K562 (cell line): ENCODE results near the gene TMEM45B. TPM values are rescaled to one million over a fixed set of nuclear protein-coding genes. Genes with fewer than 3 reads are reported as not detected.

ENCODE experiments used
- CBFA2T2 ChIP-seq: fragments of 450-650 bp; conservative IDR thresholded peaks from 2 replicates; pipeline ENCODE4 v1.6.1; 2017; ENCODE audit warnings: mild to moderate bottlenecking
- CBFA2T3 ChIP-seq: fragments of 450-650 bp; IDR thresholded peaks from 2 replicates; pipeline ENCODE4 v1.6.1; 2017
- CREBBP ChIP-seq: IDR thresholded peaks from one replicate; pipeline ENCODE4 v1.6.1; 2012; ENCODE audit warnings: low read depth, mild to moderate bottlenecking, control low read depth, inconsistent platforms, low read length
- CTCF ChIP-seq, 3 experiments: IDR thresholded peaks in 2 of 3; conservative IDR thresholded peaks in 1 of 3; 2 replicates each; pipeline ENCODE4 v1.5.1; 2011 to 2012; ENCODE audit warnings: low read length in 3 of 3, mild to moderate bottlenecking in 3 of 3, control low read depth in 2 of 3, improper control_type of control experiment in 1 of 3, inconsistent platforms in 1 of 3, low read depth in 1 of 3, mixed read lengths in 1 of 3, moderate library complexity in 1 of 3; ENCODE audit not compliant: insufficient read depth in 2 of 3
- DMBX1 ChIP-seq: fragments of 250-450 bp; sonication (Bioruptor Pico); IDR thresholded peaks from 2 replicates; pipeline ENCODE4 v1.8.0; 2022; ENCODE audit warnings: inconsistent platforms, mild to moderate bottlenecking, moderate library complexity, borderline replicate concordance
- GATAD2A ChIP-seq: fragments of 450-650 bp; IDR thresholded peaks from 2 replicates; pipeline ENCODE4 v1.6.1; 2017
- JUND ChIP-seq, 2 experiments: IDR thresholded peaks; 2 replicates in 1 of 2; 3 replicates in 1 of 2; pipeline ENCODE4 v1.6.1; 2011; ENCODE audit warnings: borderline replicate concordance in 2 of 2, low read depth in 2 of 2, low read length in 2 of 2, improper control_type of control experiment in 1 of 2, missing biosample characterization in 1 of 2, missing genetic modification characterization in 1 of 2, missing genetic modification reagents in 1 of 2
- LEF1 ChIP-seq: fragments of 450-650 bp; IDR thresholded peaks from 2 replicates; pipeline ENCODE4 v1.6.1; 2016; ENCODE audit warnings: mild to moderate bottlenecking
- TEAD4 ChIP-seq, 2 experiments: sonication (generic) in 1 of 2; formaldehyde crosslinking in 1 of 2; IDR thresholded peaks; 2 replicates each; pipeline versions ENCODE4 v1.6.1 to v1.8.0; 2012 to 2022; ENCODE audit warnings: borderline replicate concordance in 1 of 2, inconsistent platforms in 1 of 2, low read length in 1 of 2, mild to moderate bottlenecking in 1 of 2, missing genetic modification reagents in 1 of 2
- polyA plus RNA-seq, 8 experiments: library from polyadenylated mRNA; depleted of rRNA in 4 of 8; stranded (reverse) in 5 of 8; unstranded in 3 of 8; fragments of >200 nt; fragmentation: Nextera tagmentation in 2 of 8; fragmentation: Illumina TruSeq in 1 of 8; extraction: Ambion mirVana in 2 of 8; extraction: Trizol in 1 of 8; gene quantifications; 2 replicates each; pipeline versions ENCODE4 v1.2.1 to v1.2.3, GENCODE V29; 2011 to 2014; ENCODE audit warnings: inconsistent platforms in 1 of 8, missing spikeins in 1 of 8
- total RNA-seq, 7 experiments: library from RNA; depleted of rRNA in 6 of 7; stranded (reverse); fragments of >200 nt in 6 of 7; fragmentation: Illumina TruSeq in 2 of 7; extraction: Trizol in 2 of 7; gene quantifications; 2 replicates each; pipeline versions ENCODE4 v1.2.1 to v1.2.3, GENCODE V29; 2011 to 2021; ENCODE audit warnings: low replicate concordance in 1 of 7
- TF ChIP-seq, protein P1 (sequence below): fragments of 250-450 bp; sonication (Bioruptor Pico); IDR thresholded peaks from 2 replicates; pipeline ENCODE4 v1.4.0; 2020; ENCODE audit warnings: mild to moderate bottlenecking, moderate library complexity
- TF ChIP-seq, protein P2 (sequence below), 2 experiments: fragments of 450-650 bp in 1 of 2; sonication (generic) in 1 of 2; formaldehyde crosslinking in 1 of 2; IDR thresholded peaks; 2 replicates each; pipeline versions ENCODE4 v1.7.1 to v1.9.0; 2016 to 2022; ENCODE audit warnings: inconsistent platforms in 1 of 2, mild to moderate bottlenecking in 1 of 2, missing genetic modification reagents in 1 of 2

The TMEM45B gene
- total and polyA plus RNA-seq, 9 of the 15 experiments (the other 6 are each of a cell fraction or from before 2014, with no cell fraction given), result 0.07 TPM; not detected in 8

DNA sequence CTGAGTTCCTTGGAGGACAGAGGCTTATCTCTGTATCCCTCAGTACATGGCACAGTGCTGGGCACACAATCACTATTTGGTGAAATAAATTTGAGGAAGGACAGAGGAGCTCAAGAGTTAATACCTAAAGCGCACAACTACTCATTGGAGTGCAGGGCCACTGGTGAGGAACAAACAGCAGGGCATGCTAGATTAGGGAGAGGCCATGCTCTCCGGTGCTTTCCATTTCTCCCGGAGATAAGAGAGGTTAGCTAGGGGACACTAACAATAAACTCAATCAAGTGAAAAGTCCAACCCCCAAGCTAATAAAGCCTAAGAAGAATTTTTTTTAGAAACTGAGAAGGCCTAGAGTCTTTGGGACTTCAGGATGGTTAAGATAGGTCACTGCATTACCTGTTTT is 50.7 kb downstream of the TMEM45B start (continued):
- TF ChIP-seq, protein P1, sequence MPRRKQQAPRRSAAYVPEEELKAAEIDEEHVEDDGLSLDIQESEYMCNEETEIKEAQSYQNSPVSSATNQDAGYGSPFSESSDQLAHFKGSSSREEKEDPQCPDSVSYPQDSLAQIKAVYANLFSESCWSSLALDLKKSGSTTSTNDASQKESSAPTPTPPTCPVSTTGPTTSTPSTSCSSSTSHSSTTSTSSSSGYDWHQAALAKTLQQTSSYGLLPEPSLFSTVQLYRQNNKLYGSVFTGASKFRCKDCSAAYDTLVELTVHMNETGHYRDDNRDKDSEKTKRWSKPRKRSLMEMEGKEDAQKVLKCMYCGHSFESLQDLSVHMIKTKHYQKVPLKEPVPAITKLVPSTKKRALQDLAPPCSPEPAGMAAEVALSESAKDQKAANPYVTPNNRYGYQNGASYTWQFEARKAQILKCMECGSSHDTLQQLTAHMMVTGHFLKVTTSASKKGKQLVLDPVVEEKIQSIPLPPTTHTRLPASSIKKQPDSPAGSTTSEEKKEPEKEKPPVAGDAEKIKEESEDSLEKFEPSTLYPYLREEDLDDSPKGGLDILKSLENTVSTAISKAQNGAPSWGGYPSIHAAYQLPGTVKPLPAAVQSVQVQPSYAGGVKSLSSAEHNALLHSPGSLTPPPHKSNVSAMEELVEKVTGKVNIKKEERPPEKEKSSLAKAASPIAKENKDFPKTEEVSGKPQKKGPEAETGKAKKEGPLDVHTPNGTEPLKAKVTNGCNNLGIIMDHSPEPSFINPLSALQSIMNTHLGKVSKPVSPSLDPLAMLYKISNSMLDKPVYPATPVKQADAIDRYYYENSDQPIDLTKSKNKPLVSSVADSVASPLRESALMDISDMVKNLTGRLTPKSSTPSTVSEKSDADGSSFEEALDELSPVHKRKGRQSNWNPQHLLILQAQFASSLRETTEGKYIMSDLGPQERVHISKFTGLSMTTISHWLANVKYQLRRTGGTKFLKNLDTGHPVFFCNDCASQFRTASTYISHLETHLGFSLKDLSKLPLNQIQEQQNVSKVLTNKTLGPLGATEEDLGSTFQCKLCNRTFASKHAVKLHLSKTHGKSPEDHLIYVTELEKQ, result no peak
- TF ChIP-seq DMBX1, result no peak
- TF ChIP-seq CTCF (IDR thresholded peaks at IDR 0.05 in 2 of 3, conservative IDR thresholded peaks at IDR 0.05 in 1 of 3; ENCODE audit: insufficient read depth in 2 of 3, low read depth in 1 of 3, low read length in 3 of 3), result no peak
- TF ChIP-seq, protein P2, sequence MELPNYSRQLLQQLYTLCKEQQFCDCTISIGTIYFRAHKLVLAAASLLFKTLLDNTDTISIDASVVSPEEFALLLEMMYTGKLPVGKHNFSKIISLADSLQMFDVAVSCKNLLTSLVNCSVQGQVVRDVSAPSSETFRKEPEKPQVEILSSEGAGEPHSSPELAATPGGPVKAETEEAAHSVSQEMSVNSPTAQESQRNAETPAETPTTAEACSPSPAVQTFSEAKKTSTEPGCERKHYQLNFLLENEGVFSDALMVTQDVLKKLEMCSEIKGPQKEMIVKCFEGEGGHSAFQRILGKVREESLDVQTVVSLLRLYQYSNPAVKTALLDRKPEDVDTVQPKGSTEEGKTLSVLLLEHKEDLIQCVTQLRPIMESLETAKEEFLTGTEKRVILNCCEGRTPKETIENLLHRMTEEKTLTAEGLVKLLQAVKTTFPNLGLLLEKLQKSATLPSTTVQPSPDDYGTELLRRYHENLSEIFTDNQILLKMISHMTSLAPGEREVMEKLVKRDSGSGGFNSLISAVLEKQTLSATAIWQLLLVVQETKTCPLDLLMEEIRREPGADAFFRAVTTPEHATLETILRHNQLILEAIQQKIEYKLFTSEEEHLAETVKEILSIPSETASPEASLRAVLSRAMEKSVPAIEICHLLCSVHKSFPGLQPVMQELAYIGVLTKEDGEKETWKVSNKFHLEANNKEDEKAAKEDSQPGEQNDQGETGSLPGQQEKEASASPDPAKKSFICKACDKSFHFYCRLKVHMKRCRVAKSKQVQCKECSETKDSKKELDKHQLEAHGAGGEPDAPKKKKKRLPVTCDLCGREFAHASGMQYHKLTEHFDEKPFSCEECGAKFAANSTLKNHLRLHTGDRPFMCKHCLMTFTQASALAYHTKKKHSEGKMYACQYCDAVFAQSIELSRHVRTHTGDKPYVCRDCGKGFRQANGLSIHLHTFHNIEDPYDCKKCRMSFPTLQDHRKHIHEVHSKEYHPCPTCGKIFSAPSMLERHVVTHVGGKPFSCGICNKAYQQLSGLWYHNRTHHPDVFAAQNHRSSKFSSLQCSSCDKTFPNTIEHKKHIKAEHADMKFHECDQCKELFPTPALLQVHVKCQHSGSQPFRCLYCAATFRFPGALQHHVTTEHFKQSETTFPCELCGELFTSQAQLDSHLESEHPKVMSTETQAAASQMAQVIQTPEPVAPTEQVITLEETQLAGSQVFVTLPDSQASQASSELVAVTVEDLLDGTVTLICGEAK (IDR thresholded peaks at IDR 0.05), result no peak
- TF ChIP-seq, protein P2 (CRISPR knock-in tag; IDR thresholded peaks at IDR 0.05), result no peak
- no peak for TF ChIP-seq CREBBP
- TF ChIP-seq GATAD2A, result no peak
- peak; percentile 63 for TF ChIP-seq TEAD4 (IDR thresholded peaks at IDR 0.05; ENCODE audit: low read length)
- TF ChIP-seq TEAD4 (CRISPR knock-in tag; IDR thresholded peaks at IDR 0.05; ENCODE audit: borderline replicate concordance), result no peak
- 0 out of 2 replicates have a peak, but pooled peaks have one; percentile 19 for TF ChIP-seq LEF1
- TF ChIP-seq CBFA2T3, result peak; percentile 71
- TF ChIP-seq CBFA2T2, result peak; percentile 30; the same call in 1 of the 2 replicates
- no peak for TF ChIP-seq JUND (IDR thresholded peaks at IDR 0.05; ENCODE audit: borderline replicate concordance, low read depth, low read length)
- 0 out of 3 replicates have a peak, but pooled peaks have one; percentile 13 for TF ChIP-seq JUND (tag; IDR thresholded peaks at IDR 0.05; ENCODE audit: borderline replicate concordance, low read depth, low read length)
